Prostate gland (tissue), 2 donors: ENCODE data around the gene ELFN1.

ENCODE experiments used
- CTCF ChIP-seq, 4 experiments: fragments of 200-600 bp in 2 of 4; fragments of 450-650 bp in 2 of 4; sonication (generic) in 2 of 4; IDR thresholded peaks; 1 replicate in 3 of 4; 2 replicates in 1 of 4; pipeline ENCODE4 v1.5.1; 2016 to 2019; ENCODE audit warnings: antibody characterized with exemption in 4 of 4, mild to moderate bottlenecking in 2 of 4, moderate library complexity in 2 of 4
- POLR2A ChIP-seq: fragments of 450-650 bp; IDR thresholded peaks from one replicate; pipeline ENCODE4 v1.6.1; 2016; ENCODE audit warnings: antibody characterized with exemption, mild to moderate bottlenecking
- POLR2AphosphoS5 ChIP-seq: sonication (generic); formaldehyde crosslinking; IDR thresholded peaks from one replicate; pipeline ENCODE4 v1.6.1; 2017; ENCODE audit warnings: antibody characterized with exemption

- TF ChIP-seq POLR2AphosphoS5 (no peak), CTCF (IDR thresholded peaks at IDR 0.05) (no peak), POLR2A (no peak)
Observed at GRCh38 chr7:1702652-1703051, 32.6 kb downstream of the ELFN1 start.
